MV-4-11 (cell line): ENCODE data around the gene ARHGEF2.
A peak's percentile ranks its signal among the peaks of the same experiment; 100 is the strongest.
"Not testable (repeated sequence)": the region's sequence is repeated elsewhere in the genome, so short reads cannot be mapped to it uniquely, and the experiment has no call there.

Experiments
- DNase-seq: peaks from one replicate; lab custom pipeline; 2025; lab: John Stamatoyannopoulos, UW

ARHGEF2 gene

DNA sequence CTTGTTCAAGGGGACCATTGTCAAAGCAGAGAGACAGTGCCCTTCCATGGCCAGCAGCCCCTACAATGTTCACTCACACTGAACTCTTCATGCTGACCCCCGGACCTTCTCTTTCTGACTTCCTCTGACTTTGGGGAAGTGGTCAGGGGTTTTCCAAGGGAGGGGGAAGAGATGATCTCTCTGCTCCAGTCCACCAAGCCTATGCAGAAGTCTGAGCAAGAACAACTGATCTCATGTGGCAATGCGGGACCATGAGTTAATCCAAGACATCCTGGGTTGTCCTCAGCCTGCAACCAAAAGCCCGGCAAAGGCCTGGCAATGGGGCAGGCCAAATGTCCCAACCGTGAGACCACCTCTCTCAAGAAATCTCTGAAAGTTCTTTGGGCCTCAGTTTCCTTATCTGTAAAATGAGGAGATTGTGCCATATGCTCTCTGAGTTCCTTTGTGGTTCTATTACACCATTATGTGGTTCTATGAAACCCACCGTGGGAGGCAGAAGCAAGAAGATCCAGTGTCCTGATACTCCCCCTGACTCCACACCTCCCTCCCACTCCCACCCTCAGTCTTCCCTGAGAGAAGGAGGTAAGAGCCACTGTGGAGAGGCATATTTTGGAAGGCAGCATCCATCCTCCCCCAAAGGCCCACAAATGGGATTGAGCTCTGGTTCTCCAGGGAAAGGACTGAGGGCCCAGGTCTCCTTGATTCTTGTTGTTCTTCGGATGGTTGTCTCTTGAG is 11.8 kb upstream of the ARHGEF2 start:
- DNase-seq: peak; percentile 94

DNA sequence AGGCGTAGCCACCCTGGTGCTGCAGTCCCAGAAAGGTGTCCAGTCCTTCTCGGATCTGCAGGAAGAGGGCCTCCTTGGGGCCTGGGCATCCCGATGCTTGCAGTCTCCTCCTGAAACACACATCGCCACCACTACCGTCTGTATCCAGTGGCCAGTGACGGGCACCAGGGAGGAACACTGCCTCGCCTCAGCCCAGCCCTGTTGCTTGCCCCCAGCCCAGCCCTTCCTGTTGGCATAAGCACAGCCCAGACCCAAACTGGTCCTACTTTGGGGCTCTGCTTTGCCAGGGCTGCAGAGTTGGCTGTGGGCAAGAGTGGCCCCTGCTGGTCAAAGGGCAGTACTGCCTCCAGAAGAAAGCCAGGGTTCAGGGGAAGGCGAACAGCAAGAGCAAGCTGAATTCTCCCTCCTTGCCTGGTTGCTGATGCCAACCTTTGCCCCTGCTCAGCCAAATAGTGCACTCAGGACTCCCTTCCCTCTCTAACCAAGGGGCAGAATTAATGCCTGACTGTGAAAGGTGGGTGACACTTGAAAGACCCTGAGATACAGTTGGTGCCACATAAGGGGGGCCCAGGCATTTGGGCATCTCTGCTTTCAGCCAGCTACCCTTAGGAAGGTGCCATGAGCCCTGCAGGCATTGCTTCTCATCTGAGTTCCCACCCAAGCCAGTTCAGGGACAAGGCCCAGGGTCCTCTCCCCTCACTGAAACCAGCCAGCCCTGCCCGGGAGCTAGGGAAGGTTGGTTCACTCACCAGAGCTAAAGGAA is 11.1 kb upstream of the ARHGEF2 start:
- peak; percentile 73 for DNase-seq

DNA sequence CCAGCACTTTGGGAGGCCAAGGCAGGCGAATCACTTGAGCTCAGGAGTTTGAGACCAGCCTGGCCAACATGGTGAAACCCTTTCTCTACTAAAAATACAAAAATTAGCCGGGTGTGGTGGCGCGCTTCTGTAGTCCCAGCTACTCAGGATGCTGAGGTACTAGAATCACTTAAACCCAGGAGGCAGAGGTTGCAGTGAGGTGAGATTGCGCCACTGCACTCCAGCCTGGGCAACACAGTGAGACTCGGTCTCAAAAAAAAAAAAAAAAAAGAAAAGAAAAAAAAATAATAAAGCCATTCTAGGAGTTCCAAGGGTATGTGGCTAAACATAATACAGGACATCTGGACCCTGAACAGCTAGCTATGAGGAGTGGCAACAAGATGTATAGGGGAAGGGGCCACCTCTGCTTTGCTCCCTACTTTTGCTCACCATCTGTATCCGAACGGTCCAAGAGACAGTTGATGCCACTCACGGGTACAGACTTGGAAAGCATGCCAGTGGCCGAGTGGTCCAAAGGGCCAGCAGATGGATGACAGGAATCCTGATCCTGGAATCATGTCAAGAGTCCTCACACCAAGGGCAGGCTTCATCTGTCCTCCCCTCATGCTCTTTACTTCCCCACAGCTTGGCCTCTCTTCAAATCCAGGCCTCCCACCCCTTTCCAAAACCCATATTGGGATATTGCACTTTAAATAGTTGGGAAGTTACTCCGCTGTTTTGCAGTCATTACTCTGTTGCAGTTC is 6.7 kb upstream of the ARHGEF2 start:
- DNase-seq: not testable (repeated sequence)

DNA sequence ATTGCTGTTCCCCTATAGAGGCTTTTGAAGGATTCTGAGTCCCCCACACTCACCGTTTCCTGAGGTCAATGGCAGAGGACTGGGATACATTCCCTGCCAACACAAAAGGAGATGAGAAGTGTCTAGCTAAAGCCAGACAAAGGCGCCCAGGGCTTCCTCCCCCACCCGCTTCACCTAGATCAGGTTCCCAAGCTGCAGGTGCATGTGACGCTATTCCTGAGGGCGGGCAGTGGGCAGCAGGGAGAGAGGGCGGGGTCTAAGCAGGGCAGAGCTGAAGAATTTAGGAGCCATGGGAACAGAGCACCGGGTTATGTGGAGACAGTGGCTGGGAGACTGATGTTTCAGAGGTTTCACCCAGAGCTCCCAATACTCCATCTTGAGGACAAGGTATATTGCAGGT is 6.0 kb upstream of the ARHGEF2 start:
- no peak for DNase-seq

DNA sequence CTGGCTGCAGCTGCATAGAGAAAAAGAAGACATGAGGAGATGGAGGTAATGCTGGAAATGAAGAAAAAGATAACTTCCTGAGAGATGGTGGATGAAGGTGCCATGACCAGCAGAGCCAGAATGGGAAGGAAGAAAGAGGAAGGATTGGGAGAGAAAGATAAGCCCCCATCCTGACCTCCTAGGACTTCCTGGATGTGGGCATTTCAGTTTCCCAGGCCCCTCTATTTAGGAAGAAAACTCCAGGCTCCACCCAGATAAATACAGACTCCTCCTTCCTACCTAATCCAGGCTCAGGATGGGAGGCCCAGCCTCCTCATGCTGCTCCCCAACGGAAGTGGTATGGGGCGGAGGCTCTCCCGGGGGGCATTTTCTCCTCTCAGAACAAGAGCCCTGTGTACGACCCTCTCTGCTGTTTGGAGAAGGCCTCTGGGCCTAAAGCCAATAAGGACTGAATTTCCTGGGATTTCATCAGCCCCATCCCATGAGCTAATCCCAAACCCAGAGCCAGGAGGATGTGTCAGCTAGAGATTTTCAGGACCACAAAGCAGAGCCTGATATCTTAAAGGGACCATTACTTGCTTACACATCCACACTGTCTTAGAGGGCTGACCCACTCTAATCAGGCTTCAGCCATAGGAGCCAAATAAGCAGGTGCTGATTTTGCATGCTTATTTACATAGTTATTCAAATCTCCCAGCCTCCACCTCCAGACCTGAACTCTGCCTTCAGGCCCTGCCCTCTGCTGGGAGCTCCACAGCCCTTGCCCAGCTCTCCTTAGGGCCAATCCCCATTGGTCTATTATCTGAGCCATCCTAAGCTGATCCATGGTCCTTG is 5.1 kb upstream of the ARHGEF2 start:
- no peak for DNase-seq

DNA sequence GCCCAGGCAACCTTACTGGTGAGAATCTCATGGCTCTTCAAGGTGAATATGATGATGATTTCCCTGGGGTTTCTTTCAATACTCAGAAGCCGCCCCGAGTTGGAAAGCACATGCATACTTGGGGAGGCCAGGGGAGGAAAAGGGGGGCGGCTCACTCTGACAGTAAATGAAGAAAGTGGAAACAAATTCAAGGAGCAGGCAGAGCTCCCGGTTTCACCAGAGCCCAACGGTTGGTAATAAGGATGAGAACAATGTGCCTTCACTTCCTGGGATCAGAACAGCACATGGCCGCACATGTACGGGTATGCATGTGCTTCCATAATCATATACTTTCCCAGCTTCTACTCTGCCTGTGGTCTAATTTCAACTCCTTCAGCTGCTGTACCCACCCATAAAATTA is 3.8 kb upstream of the ARHGEF2 start:
- no peak for DNase-seq

DNA sequence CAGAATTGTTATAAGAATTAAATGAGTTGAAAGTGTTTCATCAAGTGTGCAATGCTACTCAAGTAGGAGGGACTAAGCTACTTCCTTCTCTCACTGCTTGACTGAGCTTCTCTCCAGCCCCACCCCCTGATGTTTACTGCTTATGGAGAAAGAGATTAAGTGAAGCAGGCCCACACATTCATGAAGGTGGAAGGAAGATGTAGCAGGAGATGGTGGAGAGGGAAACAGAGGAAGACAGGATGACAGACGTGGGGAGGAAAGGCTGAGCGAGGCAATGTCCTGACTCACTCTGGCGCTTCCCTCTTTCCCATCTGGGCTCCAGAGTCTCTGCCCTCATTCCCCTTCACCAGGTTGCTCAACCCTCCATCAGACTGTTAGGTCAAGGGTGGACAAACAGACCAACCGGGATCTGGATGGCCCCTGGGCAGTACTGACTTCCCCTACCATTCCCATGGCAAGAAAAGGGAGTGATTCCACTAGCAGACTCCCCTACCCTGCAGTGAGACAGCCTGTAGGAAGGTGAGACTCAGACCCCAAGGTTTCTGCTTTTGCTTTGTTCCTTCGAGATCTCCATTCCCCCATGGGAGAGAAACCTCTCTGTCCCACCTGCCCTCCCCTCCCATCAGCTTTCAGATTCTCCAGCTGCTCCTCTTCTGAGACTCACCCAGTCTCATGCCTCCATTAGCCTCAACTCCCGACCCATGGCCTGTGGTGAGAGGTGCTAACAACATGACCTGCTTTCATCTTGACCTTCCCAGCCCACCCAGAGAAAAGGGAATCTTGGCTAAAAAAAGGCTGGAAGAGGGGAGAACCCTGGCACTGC is 3.1 kb upstream of the ARHGEF2 start:
- DNase-seq: peak; percentile 66

DNA sequence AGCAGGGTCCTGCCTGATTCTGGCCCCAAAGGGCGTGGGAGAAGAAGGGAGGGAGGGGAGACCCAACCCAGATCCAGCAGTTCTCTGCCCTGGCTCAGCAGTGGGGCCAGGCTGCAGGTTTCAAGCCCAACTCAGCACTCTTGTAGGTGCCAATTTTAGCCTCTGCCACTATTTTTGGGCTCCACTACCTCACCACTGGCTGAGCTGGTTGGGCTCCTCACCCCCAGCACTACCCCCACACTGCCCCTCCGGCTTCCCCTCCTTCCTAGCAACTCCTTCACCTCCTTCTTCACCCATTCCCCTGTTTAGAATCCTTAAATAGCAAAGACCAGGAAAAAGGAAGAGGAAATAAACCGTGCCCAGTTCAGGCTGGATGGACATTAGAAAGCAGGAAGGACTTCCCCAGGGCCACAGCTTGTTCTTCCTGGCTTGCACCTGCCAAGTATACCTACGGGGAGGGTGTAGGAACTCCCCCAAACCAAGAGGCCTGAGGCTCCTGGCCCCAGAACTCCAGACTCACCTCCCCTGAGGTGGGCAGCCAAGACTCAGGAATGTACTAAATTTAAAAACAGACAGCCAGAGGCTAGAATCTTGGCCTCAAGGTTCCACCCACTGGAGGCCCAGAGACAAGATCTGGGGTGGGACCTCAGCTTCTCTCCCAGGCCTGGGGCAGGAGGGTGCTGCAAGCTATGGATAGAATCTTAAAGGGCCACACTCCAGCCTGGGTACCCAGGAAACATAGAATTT is 1.4 kb upstream of the ARHGEF2 start:
- no peak for DNase-seq

DNA sequence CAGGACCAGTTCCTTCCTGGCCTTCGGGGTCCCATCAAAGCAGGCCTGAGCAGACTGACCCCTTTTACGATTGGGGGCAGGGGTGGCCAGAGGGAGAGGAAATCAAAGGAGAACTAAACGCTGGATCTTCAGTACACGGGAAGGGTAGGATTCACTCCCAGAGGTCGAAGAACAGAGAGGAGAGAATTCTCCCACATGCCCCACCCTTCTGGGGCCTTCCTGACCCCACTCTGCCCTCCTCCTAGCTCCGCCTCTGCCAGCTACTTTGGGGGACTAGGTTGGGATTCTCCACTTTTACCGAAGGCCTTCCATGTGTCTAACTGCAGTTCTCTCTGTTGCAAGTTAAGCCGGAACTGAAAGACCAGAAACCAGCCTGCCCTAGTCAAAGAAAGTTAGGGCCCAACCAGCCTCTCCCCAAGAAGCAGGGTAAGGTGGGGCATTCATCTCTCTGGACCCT is 654 bp upstream of the ARHGEF2 start:
- DNase-seq: peak; percentile 70

DNA sequence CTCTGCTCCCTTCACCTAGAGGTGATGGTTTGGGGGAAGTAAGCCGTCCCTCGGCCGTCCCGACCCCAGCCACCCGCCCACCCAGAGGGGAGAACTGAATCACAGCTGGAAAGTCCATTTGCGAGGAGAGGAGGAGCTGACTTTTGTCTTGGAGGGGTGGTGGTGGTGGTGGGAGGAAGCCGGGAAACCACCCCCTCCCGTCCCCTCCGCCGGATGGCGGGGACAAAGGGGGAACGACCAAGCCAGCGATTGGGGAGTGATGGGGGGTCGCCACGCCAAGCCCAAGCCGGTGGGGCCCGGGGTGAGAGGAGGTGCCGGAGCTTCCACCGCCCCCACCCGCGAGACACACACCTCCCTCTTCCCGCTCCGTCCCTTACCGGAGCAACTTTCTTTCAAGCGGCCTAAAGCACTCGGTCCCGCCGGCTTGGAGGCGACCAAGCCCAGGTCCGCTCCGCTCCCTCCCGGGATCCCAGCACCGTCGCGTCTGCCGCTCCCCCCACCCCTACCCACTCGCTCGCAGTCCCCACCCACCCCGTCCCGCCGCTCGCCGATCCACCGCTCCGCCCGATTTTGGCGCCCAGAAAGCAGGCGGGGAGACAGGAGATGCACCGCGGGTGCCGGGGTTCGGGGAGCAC is 540 bp downstream of the ARHGEF2 start:
- no peak for DNase-seq

DNA sequence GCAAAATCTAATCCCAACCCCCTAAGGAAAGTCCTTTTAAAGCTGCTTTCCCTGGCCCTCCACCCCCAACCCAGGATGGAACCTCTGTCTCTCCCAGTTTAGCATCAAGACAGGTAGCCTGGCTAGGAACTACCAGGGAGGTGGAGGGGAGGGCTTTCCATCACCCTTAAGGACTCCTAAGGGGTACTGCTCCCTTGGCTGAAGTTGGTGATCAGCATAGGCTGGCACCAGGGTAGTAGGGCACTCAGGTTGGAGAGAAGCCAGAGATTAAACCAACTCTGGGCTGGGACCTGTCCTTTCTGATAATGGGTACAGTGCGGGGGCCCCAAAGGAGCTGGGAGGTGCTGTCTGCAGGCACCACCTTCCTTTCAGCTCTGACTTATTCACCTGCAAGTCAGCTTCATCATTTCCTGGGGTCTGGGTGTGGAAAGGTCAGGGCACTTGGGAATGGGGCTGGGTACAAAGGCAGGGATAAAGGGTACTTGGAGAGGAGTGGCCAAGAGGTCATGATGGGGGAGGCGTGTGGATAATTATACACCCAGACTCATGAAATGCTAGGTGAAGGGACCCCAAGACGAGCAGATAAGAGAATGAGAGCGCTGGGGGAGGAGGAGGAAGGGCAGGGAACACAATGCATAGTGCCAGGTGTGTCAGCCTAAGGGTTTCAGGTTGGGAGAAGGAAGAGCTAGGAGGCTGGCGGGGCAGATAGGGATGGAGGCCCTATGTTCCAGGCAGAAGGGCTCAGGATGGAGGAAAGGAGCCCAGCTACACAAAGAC is 1.2 kb downstream of the ARHGEF2 start:
- DNase-seq: no peak

DNA sequence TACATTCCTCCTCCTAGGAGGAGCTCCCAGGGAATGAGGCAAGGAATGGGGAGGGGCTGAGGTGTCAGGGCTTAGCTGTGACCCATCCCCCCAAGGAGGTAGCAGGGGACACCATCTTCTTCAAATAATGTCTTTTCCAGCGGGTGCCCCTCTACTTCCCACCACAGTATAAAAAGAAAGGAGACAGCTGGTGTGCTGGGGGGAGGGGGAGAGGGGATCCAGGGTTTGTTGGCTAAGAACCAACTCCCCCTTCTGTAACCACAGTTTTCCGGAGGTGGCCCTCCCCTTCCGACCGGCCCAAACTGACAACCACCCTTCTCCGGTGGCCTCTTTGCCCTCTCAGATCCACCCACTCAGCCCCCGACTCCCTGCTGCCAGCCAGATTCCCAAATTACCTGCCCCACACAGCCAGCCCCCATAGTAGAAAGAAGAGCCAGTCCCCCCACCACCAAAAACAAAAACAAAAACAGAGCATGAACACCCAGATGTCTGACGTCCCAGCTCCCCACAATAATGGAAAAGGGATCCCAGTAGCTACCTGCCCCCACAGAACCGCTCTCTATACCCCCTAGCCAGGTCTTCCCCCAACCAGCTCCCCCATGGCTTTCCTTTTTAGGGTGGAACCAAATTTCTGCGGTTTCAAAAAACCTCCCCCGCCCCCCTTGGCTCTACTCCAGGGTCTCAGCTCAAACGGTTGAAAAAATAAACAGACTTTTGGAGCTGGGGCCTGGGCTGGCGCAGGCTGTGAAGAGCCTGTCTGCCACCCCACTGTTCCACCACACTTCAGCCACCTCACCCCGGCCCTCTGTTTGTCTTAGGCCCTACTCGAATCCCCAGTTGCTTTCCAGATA is 2.1 kb downstream of the ARHGEF2 start:
- DNase-seq: peak; percentile 81

DNA sequence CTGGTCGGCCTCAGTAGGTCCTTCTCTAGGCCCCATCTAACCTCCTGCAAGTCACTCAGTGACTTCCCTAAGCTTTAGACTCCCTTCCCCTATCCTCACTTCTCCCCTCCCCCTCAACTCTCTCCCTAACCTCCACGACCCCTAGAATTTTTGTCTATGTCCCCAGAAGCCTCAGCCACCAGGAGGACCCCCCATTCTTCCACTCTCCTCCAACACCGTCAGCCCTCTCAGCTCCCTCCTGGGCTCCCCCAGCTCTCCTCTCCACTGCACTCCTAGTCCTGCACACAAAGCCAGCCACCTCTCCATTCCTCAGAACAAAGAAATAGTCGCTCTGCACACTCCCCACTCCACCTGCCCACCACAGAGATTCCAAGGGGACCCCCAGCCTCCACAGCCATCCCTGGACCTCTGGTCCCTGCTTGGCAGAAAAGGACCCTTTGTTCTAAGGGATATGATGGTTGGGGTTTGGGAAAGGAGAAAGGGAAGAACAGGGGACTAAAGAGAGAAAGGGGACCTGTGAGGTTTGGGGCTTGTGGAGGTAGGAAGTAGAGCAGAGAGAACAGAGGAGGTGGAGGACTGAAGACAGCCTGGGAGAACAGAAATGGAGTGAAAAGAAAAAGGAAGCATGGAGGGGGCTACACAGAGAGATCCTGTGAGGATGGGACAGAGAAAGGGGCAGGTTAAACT is 2.8 kb downstream of the ARHGEF2 start:
- DNase-seq: no peak

DNA sequence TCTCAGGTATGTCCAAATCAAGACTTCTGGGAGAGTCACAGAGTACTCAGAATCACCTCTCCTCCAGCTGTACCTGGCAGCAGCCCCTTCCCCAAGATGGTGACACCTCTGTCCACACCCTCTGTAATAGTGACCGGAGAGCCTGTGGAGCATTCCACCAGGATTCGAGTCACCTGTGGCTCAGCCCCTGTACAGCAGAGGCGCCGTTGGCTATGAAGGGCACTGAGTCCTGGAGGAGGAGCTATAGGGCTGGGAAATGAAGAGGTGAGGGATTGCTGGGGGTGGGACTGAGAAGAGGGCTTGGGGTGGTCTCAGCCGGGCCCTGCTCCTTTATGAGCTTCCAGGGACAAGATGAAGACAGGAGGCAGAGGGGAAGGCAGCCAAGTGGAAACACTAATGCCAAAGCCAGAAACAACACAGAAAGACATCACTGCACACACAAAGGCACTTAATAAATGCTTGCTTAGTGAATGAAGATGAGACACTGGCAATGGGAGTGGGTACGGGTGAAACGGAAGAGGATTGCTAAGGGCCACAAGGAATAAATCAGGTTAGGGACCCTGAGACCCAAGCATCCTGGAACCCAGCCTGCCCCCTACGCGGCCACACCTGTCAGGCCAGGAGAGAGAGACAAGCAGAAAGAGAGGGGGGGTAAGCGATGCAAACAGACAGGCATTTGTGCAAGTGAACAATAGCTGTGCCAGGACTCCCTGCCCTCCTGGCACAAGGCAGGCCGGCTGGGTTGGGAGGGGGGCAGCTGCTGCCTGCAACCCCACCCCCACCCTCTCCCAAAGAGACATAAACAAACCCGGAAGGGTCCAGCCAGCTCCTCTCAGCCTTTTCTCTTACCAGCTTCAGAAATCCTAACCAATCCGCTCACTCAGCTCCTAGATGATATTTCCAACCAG is 3.9 kb downstream of the ARHGEF2 start:
- DNase-seq: no peak

DNA sequence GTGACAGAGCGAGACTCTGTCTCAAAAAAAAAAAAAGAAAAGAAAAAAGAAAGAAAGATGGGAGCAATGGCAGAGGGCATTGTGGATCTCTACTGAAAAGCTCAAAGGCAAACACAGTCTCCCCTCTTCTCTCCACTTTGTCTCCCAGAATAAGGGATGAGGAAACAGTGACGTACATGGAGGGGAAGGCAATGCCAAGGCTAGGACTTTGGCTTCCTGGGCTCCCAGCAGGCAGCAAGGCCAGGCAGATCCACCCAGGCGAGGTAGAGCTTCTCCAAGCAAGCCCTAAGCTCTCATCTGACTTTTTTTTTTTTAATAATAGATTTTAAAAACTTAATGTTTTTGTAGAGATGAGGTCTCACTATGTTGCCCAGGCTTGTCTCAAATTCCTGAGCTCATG is 4.6 kb downstream of the ARHGEF2 start:
- no peak for DNase-seq
